Measurements from ENCODE around the gene LIMD2.

LIMD2 gene

GRCh38 chr17:63698381-63698885, 1.5 kb downstream of the LIMD2 start:
- ChIA-PET CTCF (interaction anchor here (0.7 to 3.7 kb wide), 13 partner anchors 10 to 273 kb away, joined by 3 to 27 read pairs (median 4); partner anchors contain the start of gene CCDC47), POLR2A (interaction anchor here (0.9 to 1.8 kb wide), 3 partner anchors 23 to 76 kb away, joined by 3 to 11 read pairs (median 8); partner anchors contain the start of genes CCDC47 and MAP3K3)
- no peaks in the 10 kb centered on the region for H3K9me3 ChIP-seq (ENCODE audit: control insufficient read depth, insufficient read depth, low read depth, low read length)
- H3K4me3 ChIP-seq (ENCODE audit: low read depth, low read length) = no peak overlapping the region; the same call in 1 of the 2 replicates
- TF ChIP-seq ZNF747 (tag by site-specific recombination; IDR thresholded peaks at IDR 0.05) (no peak), ZBTB48 (tag by site-specific recombination; IDR thresholded peaks at IDR 0.05) (no peak), ZFP69B (tag by site-specific recombination; IDR thresholded peaks at IDR 0.05) (peak; percentile 48; the same call in 1 of the 2 replicates), ZNF544 (tag by site-specific recombination; IDR thresholded peaks at IDR 0.05) (no peak), GLIS2 (tag by site-specific recombination; IDR thresholded peaks at IDR 0.05) (0 out of 2 replicates have a peak, but pooled peaks have one; percentile 30), SP2 (tag by site-specific recombination; IDR thresholded peaks at IDR 0.05) (no peak), ZNF777 (tag by site-specific recombination; IDR thresholded peaks at IDR 0.05; ENCODE audit: borderline replicate concordance) (no peak)
- no peak overlapping the region for H3K27ac ChIP-seq (ENCODE audit: extremely low read depth, low read depth, low read length)
- H3K4me1 ChIP-seq (ENCODE audit: control insufficient read depth, insufficient read depth, low read length) = peaks cover 3% of the 10 kb centered on the region; the same call in 1 of the 2 replicates
- peaks cover 3 to 50% of the 10 kb centered on the region in 2 experiments; a peak in 2 of 3 replicates for H3K36me3 ChIP-seq (ENCODE audit: control insufficient read depth in 2 of 2, insufficient read depth in 1 of 2, low read length in 2 of 2)

GRCh38 chr17:63697341-63698286, 2.3 kb downstream of the LIMD2 start:
- H3K9me3 ChIP-seq (ENCODE audit: control insufficient read depth, insufficient read depth, low read depth, low read length) = no peaks in the 10 kb centered on the region
- peak overlapping the region; percentile 0; the same call in 1 of the 2 replicates for H3K27ac ChIP-seq (ENCODE audit: extremely low read depth, low read depth, low read length)
- H3K36me3 ChIP-seq (ENCODE audit: control insufficient read depth in 2 of 2, insufficient read depth in 1 of 2, low read length in 2 of 2) = peaks cover 3 to 50% of the 10 kb centered on the region in 2 experiments; a peak in 2 of 3 replicates
- H3K4me3 ChIP-seq (ENCODE audit: low read depth, low read length) = no peak overlapping the region
- ChIA-PET POLR2A (interaction anchor here (1.2 to 1.8 kb wide), 4 partner anchors 23 to 76 kb away, joined by 4 to 11 read pairs (median 6); partner anchors contain the start of genes CCDC47 and MAP3K3), CTCF (interaction anchor here (0.6 to 3.7 kb wide), 20 partner anchors 8 to 272 kb away, joined by 3 to 27 read pairs (median 4); partner anchors contain the start of gene CCDC47)
- peaks cover 3% of the 10 kb centered on the region; the same call in 1 of the 2 replicates for H3K4me1 ChIP-seq (ENCODE audit: control insufficient read depth, insufficient read depth, low read length)
- TF ChIP-seq ZNF221 (tag by site-specific recombination; IDR thresholded peaks at IDR 0.05; ENCODE audit: borderline replicate concordance) (no peak), PRDM10 (tag by site-specific recombination; IDR thresholded peaks at IDR 0.05) (peak; percentile 91), ZNF280C (tag by site-specific recombination; IDR thresholded peaks at IDR 0.05) (no peak), SP2 (tag by site-specific recombination; IDR thresholded peaks at IDR 0.05) (no peak), ZNF654 (tag by site-specific recombination; IDR thresholded peaks at IDR 0.05; ENCODE audit: low read depth) (peak; percentile 44), ZNF398 (tag by site-specific recombination; IDR thresholded peaks at IDR 0.05) (no peak), ZNF658 (tag by site-specific recombination; IDR thresholded peaks at IDR 0.05) (no peak), SP7 (tag by site-specific recombination; IDR thresholded peaks at IDR 0.05) (peak; percentile 29; the same call in 1 of the 2 replicates), ZEB2 (tag by site-specific recombination; IDR thresholded peaks at IDR 0.05) (0 out of 2 replicates have a peak, but pooled peaks have one; percentile 26), GLIS1 (tag by site-specific recombination; IDR thresholded peaks at IDR 0.05) (0 out of 2 replicates have a peak, but pooled peaks have one; percentile 29), ZNF596 (tag by site-specific recombination; IDR thresholded peaks at IDR 0.05) (no peak), ZIC2 (tag by site-specific recombination; IDR thresholded peaks at IDR 0.05) (peak; percentile 51; the same call in 1 of the 2 replicates), SCRT2 (tag by site-specific recombination; IDR thresholded peaks at IDR 0.05) (peak; percentile 99), CTCF (tag by site-specific recombination; IDR thresholded peaks at IDR 0.05) (peak; percentile 95)
